Karpas-422 (cell line): ENCODE data around the gene MAGEA9. TPM values are rescaled to one million over a fixed set of nuclear protein-coding genes. Genes with fewer than 3 reads are reported as not detected.
"Not testable (repeated sequence)": the region's sequence is repeated elsewhere in the genome, so short reads cannot be mapped to it uniquely, and the experiment has no call there.

Experiments
- DNase-seq: peaks from one replicate; pipeline ENCODE4 v3.0.0-alpha.2; 2015
- H2AFZ ChIP-seq: fragments of 200-600 bp; sonication (generic); 2 replicates; pipeline ENCODE4 v1.6.1; 2014; ENCODE audit warnings: antibody characterized with exemption, low read length, mixed read lengths
- H3K27ac ChIP-seq: fragments of 200-600 bp; sonication (generic); 2 replicates; pipeline ENCODE4 v1.5.1; 2014; ENCODE audit warnings: mild to moderate bottlenecking, low read length, moderate library complexity
- H3K27me3 ChIP-seq: fragments of 200-600 bp; sonication (generic); 2 replicates; pipeline ENCODE4 v1.6.1; 2014; ENCODE audit warnings: low read length, mixed read lengths
- H3K36me3 ChIP-seq: fragments of 200-600 bp; sonication (generic); 2 replicates; pipeline ENCODE4 v1.6.1; 2014; ENCODE audit warnings: low read length, mixed read lengths; ENCODE audit not compliant: insufficient read depth
- H3K4me1 ChIP-seq: fragments of 200-600 bp; sonication (generic); 2 replicates; pipeline ENCODE4 v1.6.1; 2014; ENCODE audit warnings: mild to moderate bottlenecking, low read length, mixed read lengths
- H3K4me2 ChIP-seq: fragments of 200-600 bp; sonication (generic); 2 replicates; pipeline ENCODE4 v1.6.1; 2014; ENCODE audit warnings: low read length, low read depth, mild to moderate bottlenecking; ENCODE audit not compliant: poor library complexity, severe bottlenecking
- H3K4me3 ChIP-seq: fragments of 200-600 bp; sonication (generic); 2 replicates; pipeline ENCODE4 v1.5.1; 2014; ENCODE audit warnings: mild to moderate bottlenecking, antibody characterized with exemption, low read length, mixed read lengths
- H3K79me2 ChIP-seq: fragments of 200-600 bp; sonication (generic); 2 replicates; pipeline ENCODE4 v1.6.1; 2014; ENCODE audit warnings: mild to moderate bottlenecking, low read length, mixed read lengths
- H3K9ac ChIP-seq: fragments of 200-600 bp; sonication (generic); 2 replicates; pipeline ENCODE4 v1.6.0; 2014; ENCODE audit warnings: low read length
- H3K9me2 ChIP-seq: fragments of 200-600 bp; sonication (generic), shearing (Covaris generic); replicated peaks from 2 replicates; pipeline ENCODE4 v1.6.0; 2014; ENCODE audit warnings: mild to moderate bottlenecking, low read length, moderate library complexity; ENCODE audit not compliant: insufficient read depth
- H3K9me3 ChIP-seq: fragments of 300-700, 200-600 bp; sonication (generic); 2 replicates; pipeline ENCODE4 v1.6.1; 2014; ENCODE audit warnings: low read length, mixed read lengths
- H4K20me1 ChIP-seq: fragments of 200-600 bp; sonication (generic); 2 replicates; pipeline ENCODE4 v1.6.1; 2014; ENCODE audit warnings: mild to moderate bottlenecking, antibody characterized with exemption, low read length, low read depth; ENCODE audit not compliant: insufficient read depth
- total RNA-seq: library from RNA; depleted of rRNA; stranded (reverse); fragments of >200 nt; shearing (Covaris generic); gene quantifications from 2 replicates; pipeline ENCODE4 v1.2.3, GENCODE V29; 2014; ENCODE audit warnings: low replicate concordance; rRNA removed

Gene MAGEA9
- total RNA-seq = not detected in 2 replicates

GRCh38 chrX:149781727-149782126, at the start of gene MAGEA9:
Gene MAGEA9, plus strand, starts transcription at chrX:149781930. Its CDS starts 4,281 bp downstream, at chrX:149786211.
- H3K27me3 ChIP-seq, H2AFZ ChIP-seq, H3K4me1 ChIP-seq, H3K9me3 ChIP-seq, H3K9me2 ChIP-seq, H3K9ac ChIP-seq, H3K4me3 ChIP-seq, H4K20me1 ChIP-seq, H3K4me2 ChIP-seq, DNase-seq, H3K36me3 ChIP-seq, H3K27ac ChIP-seq, H3K79me2 ChIP-seq: not testable (repeated sequence)

GRCh38 chrX:149742269-149742668, 39.5 kb upstream of the MAGEA9 start:
- H4K20me1 ChIP-seq, H3K27ac ChIP-seq, H3K79me2 ChIP-seq: not testable (repeated sequence)

GRCh38 chrX:149746390-149747007, 35.2 kb upstream of the MAGEA9 start:
- not testable (repeated sequence) for H4K20me1 ChIP-seq

More at GRCh38 chrX:149742269-149742668, 39.5 kb upstream of the MAGEA9 start:
- H3K4me3 ChIP-seq, H3K9me2 ChIP-seq, H3K36me3 ChIP-seq, H3K27me3 ChIP-seq, DNase-seq, H3K4me1 ChIP-seq, H2AFZ ChIP-seq, H3K4me2 ChIP-seq, H3K9me3 ChIP-seq, H3K9ac ChIP-seq: not testable (repeated sequence)

GRCh38 chrX:149757206-149758067, 24.3 kb upstream of the MAGEA9 start:
- H3K4me2 ChIP-seq = no peak overlapping the region
- H3K27ac ChIP-seq = no peak overlapping the region
- H3K27me3 ChIP-seq = no peaks in the 10 kb centered on the region
- DNase-seq = no peak
- H3K36me3 ChIP-seq = no peaks in the 10 kb centered on the region
- H3K4me3 ChIP-seq = no peak overlapping the region
- no peaks in the 10 kb centered on the region for H3K4me1 ChIP-seq
- H3K9me3 ChIP-seq = no peaks in the 10 kb centered on the region
- no peaks in the 10 kb centered on the region for H4K20me1 ChIP-seq
- no peak overlapping the region for H3K9ac ChIP-seq
- no peaks in the 10 kb centered on the region for H3K79me2 ChIP-seq
- H3K9me2 ChIP-seq = no peaks in the 10 kb centered on the region
- no peak overlapping the region for H2AFZ ChIP-seq

More at GRCh38 chrX:149746390-149747007, 35.2 kb upstream of the MAGEA9 start:
- H3K4me3 ChIP-seq, H3K27ac ChIP-seq, DNase-seq, H3K36me3 ChIP-seq, H3K27me3 ChIP-seq, H3K4me2 ChIP-seq, H3K9me3 ChIP-seq, H3K79me2 ChIP-seq, H2AFZ ChIP-seq, H3K9me2 ChIP-seq, H3K4me1 ChIP-seq, H3K9ac ChIP-seq: not testable (repeated sequence)

- H3K27me3 ChIP-seq = no peaks in the 10 kb centered on the region
- no peaks in the 10 kb centered on the region for H3K9me3 ChIP-seq
- no peak overlapping the region for H2AFZ ChIP-seq
- DNase-seq = no peak
- H3K27ac ChIP-seq = no peak overlapping the region
- no peaks in the 10 kb centered on the region for H3K4me1 ChIP-seq
- no peaks in the 10 kb centered on the region for H3K9me2 ChIP-seq
- no peak overlapping the region for H3K9ac ChIP-seq
- no peaks in the 10 kb centered on the region for H3K79me2 ChIP-seq
- no peaks in the 10 kb centered on the region for H3K36me3 ChIP-seq
- H4K20me1 ChIP-seq = no peaks in the 10 kb centered on the region
- no peak overlapping the region for H3K4me2 ChIP-seq
- H3K4me3 ChIP-seq = no peak overlapping the region
Measured at GRCh38 chrX:149758068-149758714, 23.5 kb upstream of the MAGEA9 start.

GRCh38 chrX:149758715-149759078, 23.0 kb upstream of the MAGEA9 start:
- not testable (repeated sequence) for H3K9ac ChIP-seq, H3K27me3 ChIP-seq, DNase-seq, H3K4me1 ChIP-seq, H3K36me3 ChIP-seq, H2AFZ ChIP-seq, H3K27ac ChIP-seq, H3K79me2 ChIP-seq, H4K20me1 ChIP-seq, H3K4me3 ChIP-seq, H3K9me2 ChIP-seq, H3K9me3 ChIP-seq, H3K4me2 ChIP-seq

GRCh38 chrX:149759824-149760223, 21.9 kb upstream of the MAGEA9 start:
- no peak for DNase-seq
- no peaks in the 10 kb centered on the region for H4K20me1 ChIP-seq
- H3K36me3 ChIP-seq = no peaks in the 10 kb centered on the region
- H3K27ac ChIP-seq = no peak overlapping the region
- no peaks in the 10 kb centered on the region for H3K27me3 ChIP-seq
- no peaks in the 10 kb centered on the region for H3K9me3 ChIP-seq
- H3K9me2 ChIP-seq = no peaks in the 10 kb centered on the region
- H2AFZ ChIP-seq = no peak overlapping the region
- no peak overlapping the region for H3K9ac ChIP-seq
- H3K79me2 ChIP-seq = no peaks in the 10 kb centered on the region
- H3K4me3 ChIP-seq = no peak overlapping the region
- no peaks in the 10 kb centered on the region for H3K4me1 ChIP-seq
- no peak overlapping the region for H3K4me2 ChIP-seq

GRCh38 chrX:149760965-149761364, 20.8 kb upstream of the MAGEA9 start:
- Histone ChIP-seq H3K27me3 (no peaks in the 10 kb centered on the region), H3K27ac (no peak overlapping the region), H3K9me3 (no peaks in the 10 kb centered on the region), H2AFZ (no peak overlapping the region), H3K4me1 (no peaks in the 10 kb centered on the region), H3K9me2 (no peaks in the 10 kb centered on the region), H3K4me3 (no peak overlapping the region), H3K79me2 (no peaks in the 10 kb centered on the region), H3K4me2 (no peak overlapping the region), H4K20me1 (no peaks in the 10 kb centered on the region), H3K36me3 (no peaks in the 10 kb centered on the region), H3K9ac (no peak overlapping the region)
- DNase-seq = no peak
